ENCODE results near the gene EDNRB. TPM values are rescaled to one million over a fixed set of nuclear protein-coding genes. Genes with fewer than 3 reads are reported as not detected.

EDNRB gene
- total RNA-seq, 1 donor from 2014 or later: not detected

DNA sequence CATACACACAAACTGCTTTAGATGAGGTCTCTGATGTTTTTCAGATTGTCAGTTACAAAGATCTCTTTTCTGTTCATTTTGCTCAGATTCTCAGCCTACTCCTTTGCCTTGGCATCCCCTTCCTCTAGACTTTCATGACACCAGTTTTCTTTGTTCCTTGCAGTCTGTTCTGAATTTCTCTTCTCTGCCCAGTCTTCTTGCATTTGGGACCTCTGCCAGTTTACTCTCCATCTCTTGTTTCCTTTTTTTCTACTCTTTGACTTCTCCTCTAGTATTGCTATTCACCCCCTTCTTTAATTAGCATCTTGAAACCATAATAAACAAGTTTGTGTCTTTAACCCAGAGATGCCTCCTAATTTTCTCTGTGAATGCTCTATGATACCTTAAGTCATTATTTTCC, 26.1 kb downstream of the EDNRB start:
- no peaks in the 10 kb centered on the region for H3K36me3 Mint-ChIP-seq (ENCODE audit: low read depth)
- no peaks in the 10 kb centered on the region for H3K4me1 Mint-ChIP-seq (ENCODE audit: low read depth)
- no peak overlapping the region for H3K27ac Mint-ChIP-seq
- H3K4me3 Mint-ChIP-seq (ENCODE audit: low read depth): no peak overlapping the region
- no peaks in the 10 kb centered on the region for H3K9me3 Mint-ChIP-seq
- H3K27me3 Mint-ChIP-seq (ENCODE audit: low read depth): peaks cover 6% of the 10 kb centered on the region
- intact Hi-C loops (cut with micrococcal nuclease): no loop called here
- DNase-seq (ENCODE audit: low spot score): no peak

DNA sequence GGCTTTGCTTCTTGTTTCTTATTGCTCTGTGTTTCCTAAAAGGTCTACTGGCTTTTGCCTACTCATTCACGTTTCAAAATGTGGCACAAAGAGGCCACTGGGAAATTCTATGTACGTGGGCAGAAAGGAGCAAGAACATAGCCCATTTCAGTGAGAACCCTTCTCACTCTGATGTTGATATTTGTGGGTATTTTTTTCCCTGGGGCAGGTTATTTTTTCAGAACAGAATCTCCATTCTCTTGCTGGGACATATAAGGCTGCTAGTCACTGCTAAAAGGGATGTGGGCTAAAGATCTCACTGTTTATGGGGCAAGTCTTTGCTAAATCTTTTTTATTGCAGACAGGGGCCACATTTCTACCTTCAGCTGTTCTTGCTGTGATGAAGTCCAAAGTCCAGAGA, 27.1 kb downstream of the EDNRB start:
- H3K27ac Mint-ChIP-seq: no peak overlapping the region
- no peak for DNase-seq (ENCODE audit: low spot score)
- H3K9me3 Mint-ChIP-seq: no peaks in the 10 kb centered on the region
- no peaks in the 10 kb centered on the region for H3K4me1 Mint-ChIP-seq (ENCODE audit: low read depth)
- intact Hi-C loops (cut with micrococcal nuclease): no loop called here
- H3K36me3 Mint-ChIP-seq (ENCODE audit: low read depth): no peaks in the 10 kb centered on the region
- H3K27me3 Mint-ChIP-seq (ENCODE audit: low read depth): peaks cover 11% of the 10 kb centered on the region
- H3K4me3 Mint-ChIP-seq (ENCODE audit: low read depth): no peak overlapping the region

- Mint-ChIP-seq H3K27me3 (ENCODE audit: low read depth) (peaks cover 16% of the 10 kb centered on the region), H3K9me3 (no peaks in the 10 kb centered on the region), H3K36me3 (ENCODE audit: low read depth) (no peaks in the 10 kb centered on the region)
Measured at GRCh38 chr13:77891041-77891440, 27.6 kb downstream of the EDNRB start.

GRCh38 chr13:77883328-77883727, 35.3 kb downstream of the EDNRB start:
- no peak overlapping the region for H3K4me3 Mint-ChIP-seq (ENCODE audit: low read depth)
- DNase-seq (ENCODE audit: low spot score): no peak
- no peaks in the 10 kb centered on the region for H3K4me1 Mint-ChIP-seq (ENCODE audit: low read depth)
- intact Hi-C loops (cut with micrococcal nuclease): no loop called here
- no peaks in the 10 kb centered on the region for H3K36me3 Mint-ChIP-seq (ENCODE audit: low read depth)
- no peaks in the 10 kb centered on the region for H3K9me3 Mint-ChIP-seq
- H3K27ac Mint-ChIP-seq: no peak overlapping the region
- peaks cover 21% of the 10 kb centered on the region for H3K27me3 Mint-ChIP-seq (ENCODE audit: low read depth)

More at GRCh38 chr13:77891041-77891440, 27.6 kb downstream of the EDNRB start:
- H3K27ac Mint-ChIP-seq: no peak overlapping the region
- H3K4me1 Mint-ChIP-seq (ENCODE audit: low read depth): no peaks in the 10 kb centered on the region
- intact Hi-C loops (cut with micrococcal nuclease): no loop called here
- no peak for DNase-seq (ENCODE audit: low spot score)
- no peak overlapping the region for H3K4me3 Mint-ChIP-seq (ENCODE audit: low read depth)

GRCh38 chr13:77878190-77878589, 40.4 kb downstream of the EDNRB start:
- Mint-ChIP-seq H3K4me1 (ENCODE audit: low read depth) (no peaks in the 10 kb centered on the region), H3K36me3 (ENCODE audit: low read depth) (no peaks in the 10 kb centered on the region), H3K4me3 (ENCODE audit: low read depth) (no peak overlapping the region), H3K9me3 (no peaks in the 10 kb centered on the region), H3K27me3 (ENCODE audit: low read depth) (no peaks in the 10 kb centered on the region), H3K27ac (no peak overlapping the region)
- intact Hi-C loops (cut with micrococcal nuclease): no loop called here
- no peak for DNase-seq (ENCODE audit: low spot score)

DNA sequence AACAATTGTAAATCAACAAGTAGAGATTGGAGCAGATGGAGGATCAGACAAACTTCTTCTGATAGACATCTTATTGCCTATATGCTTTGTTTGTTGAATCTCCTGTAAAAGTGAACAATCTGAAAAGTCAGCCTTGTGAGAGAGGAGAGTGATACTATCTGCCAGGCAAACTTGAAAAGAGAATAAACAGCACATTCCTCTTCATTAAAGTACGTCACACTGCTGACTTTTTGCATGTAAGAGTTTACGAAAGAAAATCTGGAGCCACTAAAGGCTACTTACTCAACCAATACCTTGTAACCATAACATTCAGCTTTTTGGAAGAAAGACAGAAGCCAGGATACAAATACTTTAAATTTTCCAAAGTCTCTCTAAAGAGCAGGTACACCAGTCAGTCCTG, 42.5 kb downstream of the EDNRB start:
- no peaks in the 10 kb centered on the region for H3K36me3 Mint-ChIP-seq (ENCODE audit: low read depth)
- H3K27ac Mint-ChIP-seq: no peak overlapping the region
- no peaks in the 10 kb centered on the region for H3K4me1 Mint-ChIP-seq (ENCODE audit: low read depth)
- no peaks in the 10 kb centered on the region for H3K9me3 Mint-ChIP-seq
- H3K4me3 Mint-ChIP-seq (ENCODE audit: low read depth): no peak overlapping the region
- H3K27me3 Mint-ChIP-seq (ENCODE audit: low read depth): no peaks in the 10 kb centered on the region
- intact Hi-C loops (cut with micrococcal nuclease): no loop called here
- DNase-seq (ENCODE audit: low spot score): no peak

DNA sequence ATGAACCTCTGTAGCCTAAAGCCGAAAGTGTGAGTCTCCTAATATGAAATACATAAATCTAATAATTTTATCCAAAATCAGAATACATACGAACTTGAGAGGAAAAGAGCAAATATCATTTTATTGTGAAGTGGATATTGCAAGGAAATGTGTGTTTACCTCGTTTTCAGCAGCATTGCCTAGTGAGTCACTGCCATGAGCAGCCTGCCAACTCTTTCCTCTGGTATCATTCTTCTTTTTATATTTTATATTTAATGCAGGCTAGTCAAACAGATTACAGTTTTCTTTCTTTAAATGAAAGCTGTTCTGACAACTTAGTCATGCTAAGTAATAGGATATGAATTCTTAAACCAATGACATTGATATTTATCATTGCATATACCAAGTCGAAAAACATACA, 44.2 kb downstream of the EDNRB start:
- Mint-ChIP-seq H3K36me3 (ENCODE audit: low read depth) (no peaks in the 10 kb centered on the region), H3K4me3 (ENCODE audit: low read depth) (no peak overlapping the region), H3K27me3 (ENCODE audit: low read depth) (no peaks in the 10 kb centered on the region), H3K9me3 (no peaks in the 10 kb centered on the region), H3K4me1 (ENCODE audit: low read depth) (no peaks in the 10 kb centered on the region), H3K27ac (no peak overlapping the region)
- DNase-seq (ENCODE audit: low spot score): no peak
- intact Hi-C loops (cut with micrococcal nuclease): no loop called here

DNA sequence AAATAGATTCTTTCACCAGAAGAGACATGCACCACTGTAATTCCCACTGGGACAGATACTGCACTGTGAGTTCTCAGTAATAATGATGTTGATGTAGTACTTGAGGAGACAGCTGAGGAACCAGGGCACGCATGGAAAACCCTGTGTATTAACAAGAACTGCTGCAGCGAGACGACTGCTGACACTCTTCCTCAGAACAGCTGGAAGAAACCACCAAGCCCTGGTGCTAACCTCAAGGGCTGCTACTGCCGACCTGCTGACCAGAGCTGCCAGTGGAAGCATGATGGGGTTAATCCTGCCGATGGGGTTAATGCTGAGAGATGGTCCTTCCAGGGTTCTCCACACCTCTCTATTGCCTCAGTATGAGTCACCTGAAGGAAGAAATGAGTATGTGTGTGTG, 45.6 kb downstream of the EDNRB start:
- Mint-ChIP-seq H3K9me3 (peaks cover 7% of the 10 kb centered on the region), H3K4me3 (ENCODE audit: low read depth) (no peak overlapping the region), H3K4me1 (ENCODE audit: low read depth) (peaks cover 7% of the 10 kb centered on the region), H3K27me3 (ENCODE audit: low read depth) (no peaks in the 10 kb centered on the region), H3K36me3 (ENCODE audit: low read depth) (peaks cover 4% of the 10 kb centered on the region), H3K27ac (no peak overlapping the region)
- no peak for DNase-seq (ENCODE audit: low spot score)
- intact Hi-C loops (cut with micrococcal nuclease): no loop called here

DNA sequence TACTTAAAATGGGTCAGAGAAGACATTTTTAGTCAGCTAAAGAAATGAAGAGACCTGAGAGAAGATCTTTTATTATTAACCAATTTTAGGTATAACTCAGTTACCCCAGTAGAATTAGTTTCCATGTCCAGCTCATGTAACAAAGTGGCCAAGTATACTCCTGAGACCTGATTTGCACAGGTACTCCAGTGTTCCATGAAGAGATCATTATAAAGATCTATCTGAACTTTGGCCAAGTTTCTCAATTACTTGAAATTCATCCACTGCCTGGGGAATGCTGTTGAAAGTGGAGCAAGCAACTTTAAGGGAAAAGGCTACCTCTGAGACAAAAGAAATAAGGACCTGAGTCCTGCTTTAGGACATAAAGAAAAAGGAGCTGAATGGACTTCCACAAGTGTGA, 47.0 kb downstream of the EDNRB start:
- intact Hi-C loops (cut with micrococcal nuclease): no loop called here
- H3K27me3 Mint-ChIP-seq (ENCODE audit: low read depth): no peaks in the 10 kb centered on the region
- no peak for DNase-seq (ENCODE audit: low spot score)
- peaks cover 10% of the 10 kb centered on the region for H3K36me3 Mint-ChIP-seq (ENCODE audit: low read depth)
- H3K9me3 Mint-ChIP-seq: peaks cover 17% of the 10 kb centered on the region
- H3K4me3 Mint-ChIP-seq (ENCODE audit: low read depth): no peak overlapping the region
- no peak overlapping the region for H3K27ac Mint-ChIP-seq
- H3K4me1 Mint-ChIP-seq (ENCODE audit: low read depth): peaks cover 10% of the 10 kb centered on the region

- Mint-ChIP-seq H3K4me3 (ENCODE audit: low read depth) (no peak overlapping the region), H3K9me3 (peaks cover 17% of the 10 kb centered on the region), H3K27ac (peak overlapping the region; percentile 32), H3K27me3 (ENCODE audit: low read depth) (no peaks in the 10 kb centered on the region), H3K4me1 (ENCODE audit: low read depth) (peaks cover 10% of the 10 kb centered on the region), H3K36me3 (ENCODE audit: low read depth) (peaks cover 10% of the 10 kb centered on the region)
- DNase-seq (ENCODE audit: low spot score): no peak
- intact Hi-C loops (cut with micrococcal nuclease): no loop called here
Measured at GRCh38 chr13:77868717-77869116, 49.9 kb downstream of the EDNRB start.

DNA sequence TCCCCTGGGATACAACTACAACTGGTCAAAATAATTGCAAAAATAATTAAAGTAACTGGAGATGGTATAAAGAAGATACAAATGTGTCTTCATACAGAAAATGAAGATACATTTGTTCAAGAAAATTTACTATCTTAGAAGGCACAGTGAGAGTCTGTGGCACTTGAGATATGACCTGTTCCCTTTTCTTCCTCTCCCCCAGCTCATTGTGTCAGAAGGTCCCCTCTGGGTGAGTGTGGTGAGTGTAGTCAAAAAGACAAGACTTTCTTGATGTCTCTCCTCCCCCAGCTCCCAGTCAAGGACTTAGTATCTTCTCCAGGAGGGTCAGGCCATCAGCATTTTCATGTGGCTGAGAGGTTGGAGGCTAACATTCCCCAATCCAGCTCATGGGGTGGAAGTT, 51.7 kb downstream of the EDNRB start:
- Mint-ChIP-seq H3K36me3 (ENCODE audit: low read depth) (peaks cover 10% of the 10 kb centered on the region), H3K27me3 (ENCODE audit: low read depth) (no peaks in the 10 kb centered on the region), H3K27ac (no peak overlapping the region), H3K4me1 (ENCODE audit: low read depth) (peaks cover 10% of the 10 kb centered on the region), H3K4me3 (ENCODE audit: low read depth) (no peak overlapping the region), H3K9me3 (peaks cover 17% of the 10 kb centered on the region)
- no peak for DNase-seq (ENCODE audit: low spot score)
- intact Hi-C loops (cut with micrococcal nuclease): no loop called here

GRCh38 chr13:77865622-77866021, 53.0 kb downstream of the EDNRB start:
- peaks cover 17% of the 10 kb centered on the region for H3K9me3 Mint-ChIP-seq
- DNase-seq (ENCODE audit: low spot score): no peak
- intact Hi-C loops (cut with micrococcal nuclease): no loop called here
- H3K36me3 Mint-ChIP-seq (ENCODE audit: low read depth): peaks cover 10% of the 10 kb centered on the region
- H3K4me3 Mint-ChIP-seq (ENCODE audit: low read depth): no peak overlapping the region
- peaks cover 10% of the 10 kb centered on the region for H3K4me1 Mint-ChIP-seq (ENCODE audit: low read depth)
- no peaks in the 10 kb centered on the region for H3K27me3 Mint-ChIP-seq (ENCODE audit: low read depth)
- H3K27ac Mint-ChIP-seq: no peak overlapping the region

- Mint-ChIP-seq H3K27ac (no peak overlapping the region), H3K36me3 (ENCODE audit: low read depth) (peaks cover 6% of the 10 kb centered on the region), H3K27me3 (ENCODE audit: low read depth) (peaks cover 4% of the 10 kb centered on the region), H3K9me3 (peaks cover 12% of the 10 kb centered on the region), H3K4me1 (ENCODE audit: low read depth) (peaks cover 5% of the 10 kb centered on the region), H3K4me3 (ENCODE audit: low read depth) (no peak overlapping the region)
- intact Hi-C loops (cut with micrococcal nuclease): no loop called here
- DNase-seq (ENCODE audit: low spot score): no peak
Measured at GRCh38 chr13:77863144-77863543, 55.5 kb downstream of the EDNRB start.

DNA sequence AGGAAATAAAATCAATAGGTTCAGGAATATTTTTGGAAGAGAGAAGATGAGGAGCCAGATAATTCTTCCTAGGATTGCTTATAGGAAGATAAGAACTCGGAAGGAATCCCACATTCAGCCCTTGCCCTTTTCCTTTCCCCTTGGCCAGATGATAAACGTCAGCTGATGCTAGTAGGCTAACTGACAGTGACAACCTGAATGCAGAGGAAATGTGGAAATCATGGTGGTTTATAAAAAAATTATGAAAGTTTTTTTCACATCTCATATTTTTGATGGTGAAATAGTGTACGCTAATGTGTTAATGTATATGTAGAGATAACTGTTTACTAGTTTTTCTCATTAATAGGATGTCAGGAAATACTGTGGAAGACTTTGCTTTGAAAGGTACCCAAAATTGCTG, 56.9 kb downstream of the EDNRB start:
- Mint-ChIP-seq H3K4me1 (ENCODE audit: low read depth) (no peaks in the 10 kb centered on the region), H3K27ac (no peak overlapping the region), H3K9me3 (no peaks in the 10 kb centered on the region), H3K4me3 (ENCODE audit: low read depth) (no peak overlapping the region), H3K36me3 (ENCODE audit: low read depth) (no peaks in the 10 kb centered on the region), H3K27me3 (ENCODE audit: low read depth) (peaks cover 4% of the 10 kb centered on the region)
- intact Hi-C loops (cut with micrococcal nuclease): no loop called here
- no peak for DNase-seq (ENCODE audit: low spot score)
